Measurements from ENCODE around the gene USP17L13.
"Not testable (repeated sequence)": the region's sequence is repeated elsewhere in the genome, so short reads cannot be mapped to it uniquely, and the experiment has no call there.

GRCh38 chr4:9210357-9210756 lies 14.3 kb upstream of the USP17L13 start, which contains the start of gene USP17L10:
- TF ChIP-seq CTCF, EZH2 (IDR thresholded peaks at IDR 0.05): not testable (repeated sequence)

All from neural progenitor cell (in vitro differentiated cells).